PC-3 (cell line): Measurements from ENCODE around the gene GALNT1. TPM values are rescaled to one million over a fixed set of nuclear protein-coding genes. Genes with fewer than 3 reads are reported as not detected.

ENCODE experiments used
- ATAC-seq: fragments of 200-7000 bp; cut with Tn5 transposase; 2 replicates; pipeline ENCODE4 v1.9.1; 2020; ENCODE audit warnings: mild to moderate bottlenecking, moderate library complexity
- BruUV-seq: library from RNA; stranded (reverse); fragments of 400-500 nt; replicated peaks from 2 replicates; lab custom pipeline; 2021; lab: Mats Ljungman, UMichigan
- CTCF ChIA-PET: fragments of 300-600 bp; sonication (Branson Sonifier 250); formaldehyde crosslinking; loops from one replicate; lab custom pipeline; 2022; ENCODE audit warnings: antibody characterized with exemption; lab: Charles Lee
- POLR2A ChIA-PET: fragments of 300-600 bp; sonication (Branson Sonifier 250); formaldehyde crosslinking; loops from one replicate; lab custom pipeline; 2022; ENCODE audit warnings: antibody characterized with exemption; ENCODE audit not compliant: unreplicated experiment; lab: Charles Lee
- DNase-seq: peaks from one replicate; pipeline ENCODE4 v3.0.0-alpha.2; 2015
- H2AFZ ChIP-seq: fragments of 300-600 bp; sonication (generic); 2 replicates; pipeline ENCODE4 v1.6.0; 2016; ENCODE audit warnings: antibody characterized with exemption, low read length
- H3F3A ChIP-seq: fragments of 300-600 bp; sonication (generic); one replicate; pipeline ENCODE4 v1.6.0; 2017; ENCODE audit warnings: antibody characterized with exemption, low read length, control low read depth, mild to moderate bottlenecking; ENCODE audit not compliant: unreplicated experiment
- H3K27ac ChIP-seq: fragments of 300-600 bp; sonication (generic); 2 replicates; pipeline ENCODE4 v1.5.1; 2016; ENCODE audit warnings: mild to moderate bottlenecking, low read length
- H3K27me3 ChIP-seq: fragments of 300-600 bp; sonication (generic); 2 replicates; pipeline ENCODE4 v1.6.1; 2016; ENCODE audit warnings: low read length, mixed read lengths
- H3K36me3 ChIP-seq: fragments of 300-600 bp; sonication (generic); 2 replicates; pipeline ENCODE4 v1.6.1; 2016; ENCODE audit warnings: low read depth, mixed run types, low read length, mixed read lengths
- H3K4me1 ChIP-seq: fragments of 300-600 bp; sonication (generic); 2 replicates; pipeline ENCODE4 v1.5.1; 2016; ENCODE audit warnings: low read length; ENCODE audit not compliant: insufficient read depth
- H3K4me2 ChIP-seq: fragments of 300-600 bp; sonication (generic); 2 replicates; pipeline ENCODE4 v1.6.0; 2016; ENCODE audit warnings: low read length
- H3K4me3 ChIP-seq: fragments of 300-600 bp; sonication (generic); 2 replicates; pipeline ENCODE4 v1.5.1; 2016; ENCODE audit warnings: mild to moderate bottlenecking, low read length, mixed read lengths
- H3K79me2 ChIP-seq: fragments of 300-600 bp; sonication (generic); 2 replicates; pipeline ENCODE4 v1.6.1; 2017; ENCODE audit warnings: low read length, mixed read lengths
- H3K9ac ChIP-seq: fragments of 300-600 bp; sonication (generic); 2 replicates; pipeline ENCODE4 v1.6.0; 2016; ENCODE audit warnings: mild to moderate bottlenecking, low read length
- H3K9me2 ChIP-seq: fragments of 300-600 bp; sonication (generic); replicated peaks from 2 replicates; pipeline ENCODE4 v1.6.1; 2016; ENCODE audit warnings: mixed run types, low read length, mixed read lengths
- H3K9me3 ChIP-seq: fragments of 300-600 bp; sonication (generic); 2 replicates; pipeline ENCODE4 v1.6.1; 2016; ENCODE audit warnings: low read length, mixed read lengths
- H4K20me1 ChIP-seq: fragments of 300-600 bp; sonication (generic); 2 replicates; pipeline ENCODE4 v1.6.1; 2016; ENCODE audit warnings: low read length, mixed read lengths
- CTCF ChIP-seq: fragments of 300-600 bp; sonication (generic); conservative IDR thresholded peaks from 2 replicates; pipeline ENCODE4 v1.5.1; 2017; ENCODE audit warnings: antibody characterized with exemption, low read depth, mild to moderate bottlenecking, low read length
- EZH2 ChIP-seq: fragments of 300-600 bp; sonication (generic); IDR thresholded peaks from one replicate; pipeline ENCODE4 v1.6.1; 2017; ENCODE audit warnings: antibody characterized with exemption, mild to moderate bottlenecking, low read length; ENCODE audit not compliant: unreplicated experiment
- EZH2phosphoT487 ChIP-seq: fragments of 300-600 bp; sonication (generic); IDR thresholded peaks from 2 replicates; pipeline ENCODE4 v1.6.1; 2018; ENCODE audit warnings: mild to moderate bottlenecking, antibody characterized with exemption, low read length, borderline replicate concordance
- intact Hi-C: fragments of 100-400 bp; cut with micrococcal nuclease; formaldehyde crosslinking; loops from 2 replicates; pipeline ENCODE4 v1.9.0; 2023
- total RNA-seq: library from RNA; depleted of rRNA; stranded (reverse); fragments of >200 nt; gene quantifications from 2 replicates; pipeline ENCODE4 v1.2.3, GENCODE V29; 2014

The GALNT1 gene
- total RNA-seq, 1 experiment from 2014 or later, result 25.0 TPM

- no peak for DNase-seq
- Histone ChIP-seq H3K4me3 (no peak overlapping the region), H4K20me1 (no peaks in the 10 kb centered on the region), H3K9ac (no peak overlapping the region), H3K79me2 (no peaks in the 10 kb centered on the region), H3K4me1 (no peaks in the 10 kb centered on the region), H3K9me3 (no peaks in the 10 kb centered on the region), H3F3A (no peaks in the 10 kb centered on the region), H3K9me2 (no peaks in the 10 kb centered on the region), H3K27ac (no peak overlapping the region), H2AFZ (no peak overlapping the region), H3K36me3 (no peaks in the 10 kb centered on the region), H3K27me3 (no peaks in the 10 kb centered on the region), H3K4me2 (no peak overlapping the region)
- CTCF ChIA-PET, result no interaction called here
- TF ChIP-seq CTCF (no peak), EZH2phosphoT487 (no peak), EZH2 (no peak)
- ATAC-seq, result no peak
- intact Hi-C loops, result no loop called here
- POLR2A ChIA-PET, result no interaction called here
- BruUV-seq, result no TSS peak
Observed at GRCh38 chr18:35688757-35689156, 107.2 kb downstream of the GALNT1 start.

- Histone ChIP-seq H3F3A (no peaks in the 10 kb centered on the region), H4K20me1 (no peaks in the 10 kb centered on the region), H3K27me3 (no peaks in the 10 kb centered on the region), H3K4me2 (no peak overlapping the region), H2AFZ (no peak overlapping the region), H3K9me2 (no peaks in the 10 kb centered on the region), H3K79me2 (no peaks in the 10 kb centered on the region), H3K9me3 (no peaks in the 10 kb centered on the region), H3K4me3 (no peak overlapping the region), H3K4me1 (no peaks in the 10 kb centered on the region), H3K27ac (no peak overlapping the region), H3K9ac (no peak overlapping the region), H3K36me3 (no peaks in the 10 kb centered on the region)
- POLR2A ChIA-PET, result no interaction called here
- intact Hi-C loops, result no loop called here
- TF ChIP-seq CTCF (no peak), EZH2phosphoT487 (no peak), EZH2 (no peak)
- no TSS peak for BruUV-seq
- ATAC-seq, result no peak
- CTCF ChIA-PET, result no interaction called here
- no peak for DNase-seq
Observed at GRCh38 chr18:35689728-35690127, 108.2 kb downstream of the GALNT1 start.

GRCh38 chr18:35691625-35692024 lies 110.1 kb downstream of the GALNT1 start:
- Histone ChIP-seq H3K27ac (no peak overlapping the region), H3K4me2 (no peak overlapping the region), H3K9me3 (no peaks in the 10 kb centered on the region), H4K20me1 (no peaks in the 10 kb centered on the region), H3K79me2 (no peaks in the 10 kb centered on the region), H3K36me3 (no peaks in the 10 kb centered on the region), H2AFZ (no peak overlapping the region), H3K9ac (no peak overlapping the region), H3K9me2 (no peaks in the 10 kb centered on the region), H3K4me3 (no peak overlapping the region), H3K27me3 (no peaks in the 10 kb centered on the region), H3K4me1 (no peaks in the 10 kb centered on the region), H3F3A (no peaks in the 10 kb centered on the region)
- DNase-seq (no peak), ATAC-seq (no peak)
- no TSS peak for BruUV-seq
- TF ChIP-seq EZH2phosphoT487 (no peak), CTCF (no peak), EZH2 (no peak)
- CTCF ChIA-PET, result no interaction called here
- POLR2A ChIA-PET, result no interaction called here
- intact Hi-C loops, result no loop called here
